ENCODE results near the gene EPHB1. TPM values are rescaled to one million over a fixed set of nuclear protein-coding genes. Genes with fewer than 3 reads are reported as not detected.

Gene EPHB1
- total RNA-seq, 1 donor from 2014 or later = 3.0 TPM

GRCh38 chr3:134881305-134881704 is 86.2 kb downstream of the EPHB1 start:
- no peak overlapping the region for H3K27ac ChIP-seq
- intact Hi-C loops (cut with DNase I) = no loop called here
- no peaks in the 10 kb centered on the region for H3K9me3 ChIP-seq
- H3K4me1 ChIP-seq = no peaks in the 10 kb centered on the region
- H3K27me3 ChIP-seq (ENCODE audit: low read depth) = no peaks in the 10 kb centered on the region
- no peak for ATAC-seq
- H3K4me3 ChIP-seq = no peak overlapping the region
- no peak for DNase-seq
- no peaks in the 10 kb centered on the region for H3K36me3 ChIP-seq
- TF ChIP-seq, protein P1, sequence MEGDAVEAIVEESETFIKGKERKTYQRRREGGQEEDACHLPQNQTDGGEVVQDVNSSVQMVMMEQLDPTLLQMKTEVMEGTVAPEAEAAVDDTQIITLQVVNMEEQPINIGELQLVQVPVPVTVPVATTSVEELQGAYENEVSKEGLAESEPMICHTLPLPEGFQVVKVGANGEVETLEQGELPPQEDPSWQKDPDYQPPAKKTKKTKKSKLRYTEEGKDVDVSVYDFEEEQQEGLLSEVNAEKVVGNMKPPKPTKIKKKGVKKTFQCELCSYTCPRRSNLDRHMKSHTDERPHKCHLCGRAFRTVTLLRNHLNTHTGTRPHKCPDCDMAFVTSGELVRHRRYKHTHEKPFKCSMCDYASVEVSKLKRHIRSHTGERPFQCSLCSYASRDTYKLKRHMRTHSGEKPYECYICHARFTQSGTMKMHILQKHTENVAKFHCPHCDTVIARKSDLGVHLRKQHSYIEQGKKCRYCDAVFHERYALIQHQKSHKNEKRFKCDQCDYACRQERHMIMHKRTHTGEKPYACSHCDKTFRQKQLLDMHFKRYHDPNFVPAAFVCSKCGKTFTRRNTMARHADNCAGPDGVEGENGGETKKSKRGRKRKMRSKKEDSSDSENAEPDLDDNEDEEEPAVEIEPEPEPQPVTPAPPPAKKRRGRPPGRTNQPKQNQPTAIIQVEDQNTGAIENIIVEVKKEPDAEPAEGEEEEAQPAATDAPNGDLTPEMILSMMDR (IDR thresholded peaks at IDR 0.05) = no peak

GRCh38 chr3:134883697-134884385 is 88.8 kb downstream of the EPHB1 start:
- DNase-seq = no peak
- Histone ChIP-seq H3K36me3 (no peaks in the 10 kb centered on the region), H3K27ac (no peak overlapping the region), H3K27me3 (ENCODE audit: low read depth) (no peaks in the 10 kb centered on the region), H3K9me3 (no peaks in the 10 kb centered on the region), H3K4me3 (no peak overlapping the region), H3K4me1 (no peaks in the 10 kb centered on the region)
- no peak for ATAC-seq
- TF ChIP-seq, protein P1 (IDR thresholded peaks at IDR 0.05) = no peak
- intact Hi-C loops (cut with DNase I) = no loop called here

- DNase-seq (no peak), ATAC-seq (no peak)
- intact Hi-C loops (cut with DNase I) = no loop called here
- no peaks in the 10 kb centered on the region for H3K4me1 ChIP-seq
- no peak overlapping the region for H3K27ac ChIP-seq
- H3K27me3 ChIP-seq (ENCODE audit: low read depth) = no peaks in the 10 kb centered on the region
- no peaks in the 10 kb centered on the region for H3K36me3 ChIP-seq
- H3K9me3 ChIP-seq = peaks cover 1% of the 10 kb centered on the region
- TF ChIP-seq, protein P1 (IDR thresholded peaks at IDR 0.05) = no peak
- H3K4me3 ChIP-seq = no peak overlapping the region
These were observed 91.0 kb downstream of the EPHB1 start for GRCh38 chr3:134885877-134886621.

- TF ChIP-seq, protein P1 (IDR thresholded peaks at IDR 0.05) = no peak
These were observed 91.9 kb downstream of the EPHB1 start for GRCh38 chr3:134886991-134887390.

DNA sequence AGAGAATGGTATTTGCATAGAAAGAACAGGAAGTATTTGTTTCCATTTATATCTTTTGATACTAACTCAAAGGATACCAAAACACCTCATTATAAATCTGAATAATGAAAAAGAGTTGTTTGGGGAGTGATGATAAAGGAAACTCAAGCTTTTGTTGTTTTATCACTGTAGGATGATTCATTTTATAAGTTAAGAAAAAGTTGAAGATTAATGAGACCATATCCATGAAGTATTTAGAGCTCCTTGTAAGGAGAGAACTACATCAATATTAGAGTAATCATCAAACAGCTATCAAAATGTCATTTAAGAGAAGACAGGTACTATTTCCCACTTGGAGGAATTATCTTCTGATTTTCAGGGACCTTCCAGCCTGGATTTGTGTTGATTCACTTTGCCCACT is 92.5 kb downstream of the EPHB1 start:
- no peaks in the 10 kb centered on the region for H3K36me3 ChIP-seq
- H3K9me3 ChIP-seq = peaks cover 8% of the 10 kb centered on the region
- no peak for ATAC-seq
- DNase-seq = no peak
- no peak overlapping the region for H3K27ac ChIP-seq
- intact Hi-C loops (cut with DNase I) = no loop called here
- TF ChIP-seq, protein P1 (IDR thresholded peaks at IDR 0.05) = no peak
- no peak overlapping the region for H3K4me3 ChIP-seq
- H3K4me1 ChIP-seq = no peaks in the 10 kb centered on the region
- no peaks in the 10 kb centered on the region for H3K27me3 ChIP-seq (ENCODE audit: low read depth)

More at GRCh38 chr3:134886991-134887390, 91.9 kb downstream of the EPHB1 start:
- Histone ChIP-seq H3K36me3 (no peaks in the 10 kb centered on the region), H3K27ac (no peak overlapping the region), H3K4me1 (no peaks in the 10 kb centered on the region), H3K9me3 (peaks cover 8% of the 10 kb centered on the region), H3K27me3 (ENCODE audit: low read depth) (no peaks in the 10 kb centered on the region), H3K4me3 (no peak overlapping the region)
- DNase-seq (no peak), ATAC-seq (no peak)
- intact Hi-C loops (cut with DNase I) = no loop called here

Data from lower lobe of right lung (tissue), 2 donors.